Left ventricle myocardium superior (tissue), 1 donor: Measurements from ENCODE around the gene RPH3AL. TPM values are rescaled to one million over a fixed set of nuclear protein-coding genes. Genes with fewer than 3 reads are reported as not detected.

Source experiments
- ATAC-seq: fragments of 200-7000 bp; cut with Tn5 transposase; one replicate; pipeline ENCODE4 v1.9.1; 2020; ENCODE audit warnings: mild to moderate bottlenecking, moderate library complexity
- DNase-seq: peaks from one replicate; pipeline ENCODE4 v3.0.0-alpha.2; 2020
- intact Hi-C: fragments of 100-400 bp; cut with micrococcal nuclease; formaldehyde crosslinking; loops from one replicate; pipeline ENCODE4 v1.11.0; 2022
- total RNA-seq: library from RNA; stranded (reverse); fragmentation: NEBNext Ultra II Directional; extraction: Animal tissue kit (Norgen Biotek cat#: 25700); gene quantifications from one replicate; pipeline ENCODE4 v1.2.1, GENCODE V29; 2021
- donor health status: DM: no; HTN: yes; CAD: no; lungs with severe emphysema.

RPH3AL gene
- total RNA-seq, 1 donor from 2014 or later: 3.8 TPM

- DNase-seq: no peak
- ATAC-seq: no peak
- intact Hi-C loops: no loop called here
These were observed 13.2 kb downstream of the RPH3AL start for GRCh38 chr17:339193-340061.

- ATAC-seq (peak; percentile 44), DNase-seq (peak; percentile 57)
- intact Hi-C loops: no loop called here
These were observed 14.0 kb downstream of the RPH3AL start for GRCh38 chr17:338442-339192.

- DNase-seq: no peak
- intact Hi-C loops: no loop called here
- ATAC-seq: no peak
These were observed 14.7 kb downstream of the RPH3AL start for GRCh38 chr17:337866-338265.

- DNase-seq (no peak), ATAC-seq (no peak)
- intact Hi-C loops: no loop called here
These were observed 15.2 kb downstream of the RPH3AL start for GRCh38 chr17:337453-337852.

- ATAC-seq (no peak), DNase-seq (no peak)
- intact Hi-C loops: no loop called here
These were observed 15.6 kb downstream of the RPH3AL start for GRCh38 chr17:337022-337420.

GRCh38 chr17:336110-337021 is 16.2 kb downstream of the RPH3AL start:
- DNase-seq (peak; percentile 81), ATAC-seq (no peak)
- intact Hi-C loops: no loop called here

GRCh38 chr17:335691-336090 is 16.9 kb downstream of the RPH3AL start:
- ATAC-seq (no peak), DNase-seq (no peak)
- intact Hi-C loops: no loop called here

GRCh38 chr17:334974-335481 is 17.6 kb downstream of the RPH3AL start:
- no peak for DNase-seq
- intact Hi-C loops: no loop called here

GRCh38 chr17:333626-334396 is 18.8 kb downstream of the RPH3AL start:
- ATAC-seq (peak; percentile 83), DNase-seq (peak; percentile 84)
- intact Hi-C loops: no loop called here

More at GRCh38 chr17:334974-335481, 17.6 kb downstream of the RPH3AL start:
- no peak for ATAC-seq

GRCh38 chr17:332558-333322 is 19.9 kb downstream of the RPH3AL start:
- peak; percentile 53 for DNase-seq

GRCh38 chr17:332023-332422 is 20.6 kb downstream of the RPH3AL start:
- DNase-seq (peak; percentile 50), ATAC-seq (peak; percentile 3)
- intact Hi-C loops: no loop called here

More at GRCh38 chr17:332558-333322, 19.9 kb downstream of the RPH3AL start:
- intact Hi-C loops: no loop called here
- peak; percentile 52 for ATAC-seq

- intact Hi-C loops: no loop called here
- ATAC-seq (peak; percentile 79), DNase-seq (peak; percentile 84)
These were observed 21.5 kb downstream of the RPH3AL start for GRCh38 chr17:330993-331701.

GRCh38 chr17:329784-330420 is 22.7 kb downstream of the RPH3AL start:
- DNase-seq (no peak), ATAC-seq (no peak)
- intact Hi-C loops: no loop called here

- intact Hi-C loops: no loop called here
- ATAC-seq: no peak
- no peak for DNase-seq
These were observed 24.6 kb downstream of the RPH3AL start for GRCh38 chr17:327971-328370.

- DNase-seq: no peak
- no peak for ATAC-seq
- intact Hi-C loops: no loop called here
These were observed 25.3 kb downstream of the RPH3AL start for GRCh38 chr17:327296-327695.

GRCh38 chr17:326010-326621 is 26.5 kb downstream of the RPH3AL start:
- ATAC-seq (no peak), DNase-seq (no peak)
- intact Hi-C loops: no loop called here
